CD4-positive, alpha-beta T cell treated with Interleukin-17A for 4 hours (primary cell): Measurements from ENCODE around the gene CACNG6.
"Not testable (repeated sequence)": the region's sequence is repeated elsewhere in the genome, so short reads cannot be mapped to it uniquely, and the experiment has no call there.

ENCODE experiments used
- DNase-seq: peaks from one replicate; pipeline ENCODE4 v3.0.0-alpha.2; 2020; ENCODE audit warnings: mixed read lengths

The CACNG6 gene, protein sequence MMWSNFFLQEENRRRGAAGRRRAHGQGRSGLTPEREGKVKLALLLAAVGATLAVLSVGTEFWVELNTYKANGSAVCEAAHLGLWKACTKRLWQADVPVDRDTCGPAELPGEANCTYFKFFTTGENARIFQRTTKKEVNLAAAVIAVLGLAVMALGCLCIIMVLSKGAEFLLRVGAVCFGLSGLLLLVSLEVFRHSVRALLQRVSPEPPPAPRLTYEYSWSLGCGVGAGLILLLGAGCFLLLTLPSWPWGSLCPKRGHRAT

DNA sequence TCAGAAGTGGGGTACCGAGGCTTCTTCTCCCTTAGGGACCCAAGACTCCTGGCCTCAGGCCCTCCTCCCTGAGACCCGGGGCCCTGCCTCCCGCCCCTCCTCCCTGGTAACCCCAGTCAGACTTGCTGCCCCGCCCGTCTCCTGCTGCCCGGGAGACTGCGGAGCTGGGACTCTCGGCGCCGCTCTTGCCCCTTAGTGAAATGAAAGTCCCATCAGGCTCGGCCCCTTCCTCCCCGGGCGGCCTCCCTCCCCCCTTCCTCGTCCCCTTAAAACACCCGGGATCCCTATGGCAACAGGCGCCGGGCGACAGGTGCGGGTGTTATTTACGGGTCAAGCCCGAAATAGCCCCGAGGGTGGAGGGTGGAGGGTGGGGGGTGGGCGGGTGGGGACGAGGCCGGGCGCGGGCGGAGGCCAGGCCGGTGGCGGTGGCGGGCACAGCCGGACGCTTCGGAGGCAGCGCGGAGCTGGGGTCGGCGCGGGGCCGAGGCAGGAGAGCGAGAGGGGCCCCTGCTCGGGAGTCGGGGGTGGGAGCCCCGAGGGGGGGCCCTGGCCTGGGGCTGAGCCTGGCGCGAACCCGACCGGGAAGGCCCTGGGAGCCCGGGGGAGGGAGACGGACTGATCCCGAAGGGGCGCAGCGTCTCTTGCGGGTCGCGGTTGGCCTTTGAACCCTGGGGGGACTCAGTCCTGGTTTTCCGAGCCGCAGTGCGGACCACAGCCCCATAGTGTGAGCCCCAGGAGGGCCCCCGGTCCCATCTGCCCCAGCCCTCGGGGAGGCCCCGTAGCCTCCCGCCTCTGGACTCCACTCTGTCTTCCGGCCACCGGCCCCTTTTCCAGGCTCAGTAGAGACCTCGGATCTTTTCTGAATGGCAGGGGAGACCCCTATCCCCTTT, at the start of gene CACNG6:
Gene CACNG6 (plus strand): TSS at position 414 of the 890 bp plus-strand sequence. CDS start 1,241 bp downstream, outside the sequence.
- DNase-seq = no peak

GRCh38 chr19:53942001-53942786, 49.2 kb upstream of the CACNG6 start:
- DNase-seq = no peak

GRCh38 chr19:53944416-53944815, 47.0 kb upstream of the CACNG6 start:
- no peak for DNase-seq

- no peak for DNase-seq
Measured at GRCh38 chr19:53944933-53945332, 46.5 kb upstream of the CACNG6 start.

DNA sequence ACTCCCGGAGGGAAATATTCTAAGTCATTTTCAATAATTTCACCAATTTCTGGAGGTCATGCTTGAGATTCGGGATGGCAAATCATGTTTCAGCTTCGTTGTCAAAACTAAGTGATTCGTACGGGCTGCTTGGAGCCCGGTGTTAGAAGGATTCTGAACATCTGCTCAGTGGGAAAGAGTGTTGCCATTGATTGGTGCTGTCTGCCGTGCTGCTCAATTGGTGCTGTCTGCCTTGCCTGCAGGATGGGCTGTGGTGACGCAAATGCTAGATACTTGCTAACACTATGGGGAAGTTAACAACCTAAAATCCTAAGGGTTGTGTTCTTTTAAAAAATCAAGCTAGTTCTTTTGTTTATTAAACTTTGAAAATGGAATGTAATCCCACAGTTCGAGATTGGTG, 46.0 kb upstream of the CACNG6 start:
- DNase-seq = no peak

DNA sequence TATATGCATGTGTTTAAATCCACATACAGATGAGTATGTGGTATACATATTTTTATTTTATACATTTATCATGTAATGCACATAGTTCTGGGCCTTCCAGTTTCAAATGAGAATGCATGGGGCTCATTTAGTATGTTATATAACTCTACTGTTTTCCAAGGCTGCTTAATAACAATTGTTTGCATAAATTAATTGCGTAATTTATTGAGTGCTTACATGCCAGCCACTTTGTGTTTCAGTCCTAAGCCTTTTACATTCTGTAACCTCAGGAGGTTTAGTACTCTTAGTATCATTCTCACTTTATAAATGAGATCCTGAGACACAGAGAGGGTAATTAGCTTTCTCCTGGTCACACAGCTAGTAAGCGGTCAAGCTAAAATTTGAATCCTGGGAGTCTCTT, 45.4 kb upstream of the CACNG6 start:
- no peak for DNase-seq

GRCh38 chr19:53947624-53948023, 43.8 kb upstream of the CACNG6 start:
- no peak for DNase-seq

DNA sequence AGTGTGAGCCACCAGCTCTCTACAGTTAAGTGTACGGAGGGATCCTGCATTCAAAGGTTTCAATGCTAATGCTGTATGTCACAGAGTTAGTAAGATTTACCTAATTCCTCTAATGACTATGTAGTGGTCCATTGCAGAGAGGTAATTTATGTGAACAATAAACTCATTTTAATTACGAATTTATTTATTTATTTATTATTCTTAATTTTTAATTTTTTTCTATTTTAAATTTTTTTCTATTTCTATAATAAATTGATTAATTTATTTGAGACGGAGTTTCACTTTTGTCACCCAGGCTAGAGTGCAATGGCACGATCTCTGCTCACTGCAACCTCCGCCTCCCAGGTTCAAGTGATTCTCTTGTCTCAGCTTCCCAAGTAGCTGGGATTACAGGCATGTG, 42.8 kb upstream of the CACNG6 start:
- DNase-seq = not testable (repeated sequence)

- DNase-seq = no peak
Measured at GRCh38 chr19:53951436-53951835, 40.0 kb upstream of the CACNG6 start.

DNA sequence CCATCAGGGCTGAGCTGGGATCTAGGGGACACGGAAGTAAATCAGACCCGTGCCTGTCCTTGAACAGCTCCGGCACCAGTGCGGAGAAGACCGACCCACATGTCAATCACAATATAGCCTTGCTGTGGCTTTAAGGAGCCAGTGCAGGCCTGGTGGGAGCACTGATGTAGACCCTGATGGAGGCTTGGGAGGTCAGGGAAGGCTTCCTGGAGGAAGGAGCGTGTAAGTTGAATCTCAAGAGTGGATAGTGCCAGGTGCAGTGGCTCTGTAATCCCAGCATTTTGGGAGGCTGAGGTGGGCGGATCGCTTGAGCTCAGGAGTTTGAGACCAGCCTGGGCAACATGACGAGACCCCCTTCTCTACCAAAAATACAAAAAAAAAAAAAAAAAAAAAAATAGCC, 39.5 kb upstream of the CACNG6 start:
- no peak for DNase-seq

- no peak for DNase-seq
Measured at GRCh38 chr19:53953383-53953782, 38.1 kb upstream of the CACNG6 start.

DNA sequence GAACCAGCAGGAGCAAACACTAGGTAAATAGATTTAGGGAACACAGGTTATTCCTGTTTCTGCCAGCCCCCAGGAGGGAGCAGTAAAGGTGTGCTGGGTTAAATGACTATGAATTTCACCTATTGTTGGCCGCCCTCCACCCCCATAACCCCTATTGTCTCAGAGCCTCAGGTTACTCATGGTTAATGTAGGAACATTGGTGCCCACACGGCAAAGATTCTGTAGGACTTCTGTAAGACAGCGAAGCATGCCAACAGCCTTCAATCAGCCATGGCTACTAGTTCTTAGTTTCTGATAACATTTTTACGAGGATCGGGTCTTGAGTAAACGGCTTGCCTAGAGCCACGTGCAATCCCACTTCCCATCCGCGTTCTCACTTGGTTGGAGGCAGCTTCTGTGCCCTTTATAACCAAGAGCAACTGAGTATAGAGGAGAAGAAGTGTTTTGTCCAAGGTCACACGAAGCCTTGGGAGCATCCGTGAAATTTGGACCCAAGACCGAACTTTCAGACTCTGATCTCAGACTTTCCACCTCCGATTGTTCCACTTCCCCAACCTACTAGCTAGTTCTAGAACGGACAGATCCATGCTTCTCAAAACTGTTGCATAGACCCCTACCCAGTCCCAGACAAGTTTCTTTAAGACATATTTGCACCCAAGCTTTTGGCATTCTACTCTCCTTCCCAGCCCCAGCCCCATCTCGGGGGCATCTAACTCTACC, 33.8 kb upstream of the CACNG6 start:
- DNase-seq = no peak

DNA sequence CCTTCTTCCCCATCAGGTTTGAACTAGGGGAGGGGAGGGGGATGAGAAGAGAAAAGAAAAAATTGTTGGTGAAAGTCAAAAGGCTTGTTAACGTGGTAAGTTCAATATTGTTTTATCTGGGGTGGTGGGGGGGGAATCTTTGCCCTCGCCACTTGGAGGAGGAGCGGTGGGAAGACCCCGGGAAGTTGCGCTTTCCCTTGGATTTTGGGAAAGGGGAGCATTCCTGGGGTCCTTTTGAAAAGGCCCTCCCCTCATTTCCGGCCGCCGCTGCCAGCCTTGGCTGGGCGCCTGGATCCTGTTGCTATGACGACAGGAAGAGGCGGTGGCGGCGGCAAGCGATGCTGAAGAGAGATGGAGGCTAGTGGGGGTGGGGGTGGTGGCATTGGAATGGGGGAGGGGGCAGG, 33.3 kb upstream of the CACNG6 start:
- DNase-seq = no peak

GRCh38 chr19:53958823-53959757, 32.3 kb upstream of the CACNG6 start:
- DNase-seq = no peak

DNA sequence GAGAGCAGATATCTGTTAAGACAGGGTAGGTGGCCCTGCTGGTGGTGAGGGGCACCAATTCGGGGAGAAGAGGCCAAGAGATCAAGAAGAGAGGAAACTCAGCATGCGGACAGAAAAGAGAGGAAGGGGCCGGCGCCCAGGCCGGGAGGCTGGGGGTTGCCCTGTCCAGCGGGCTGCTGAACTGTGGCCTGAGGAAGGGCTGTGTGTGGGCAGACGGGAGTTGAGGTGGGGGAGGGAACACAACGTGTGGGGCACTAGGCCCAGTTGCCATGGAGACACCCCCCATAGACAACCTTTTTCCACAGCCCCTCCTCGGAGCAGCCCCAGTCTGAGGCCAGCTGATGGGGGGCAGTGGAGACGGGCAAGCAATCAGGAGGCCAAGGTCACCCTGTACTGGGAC, 31.2 kb upstream of the CACNG6 start:
- DNase-seq = no peak

GRCh38 chr19:53960886-53961285, 30.6 kb upstream of the CACNG6 start:
- no peak for DNase-seq

- no peak for DNase-seq
Measured at GRCh38 chr19:53961523-53962356, 29.7 kb upstream of the CACNG6 start.

GRCh38 chr19:53962887-53963431, 28.5 kb upstream of the CACNG6 start, which contains the start of gene CACNG8:
TSS of gene CACNG8 (plus strand) at chr19:53962937.
- DNase-seq = no peak

DNA sequence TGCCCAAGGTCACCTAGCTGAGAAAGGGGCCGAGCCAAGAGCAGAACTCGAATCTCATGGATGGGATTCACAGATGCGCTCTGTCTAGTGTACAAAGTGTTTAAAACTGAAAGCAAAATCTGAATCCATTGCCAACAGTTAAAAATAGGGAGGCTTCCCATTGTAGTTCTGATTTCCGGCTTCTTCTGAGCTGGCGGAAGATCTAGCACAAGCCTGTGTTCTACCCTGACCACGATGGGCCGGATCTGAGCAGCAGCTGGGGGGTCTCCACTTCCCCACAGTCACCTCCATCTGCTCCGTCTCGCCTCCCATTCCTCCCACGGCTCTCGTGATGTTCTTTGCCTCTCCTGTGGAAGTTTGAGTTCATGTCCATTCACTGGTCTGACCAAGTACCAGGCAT, 26.3 kb upstream of the CACNG6 start:
- no peak for DNase-seq

DNA sequence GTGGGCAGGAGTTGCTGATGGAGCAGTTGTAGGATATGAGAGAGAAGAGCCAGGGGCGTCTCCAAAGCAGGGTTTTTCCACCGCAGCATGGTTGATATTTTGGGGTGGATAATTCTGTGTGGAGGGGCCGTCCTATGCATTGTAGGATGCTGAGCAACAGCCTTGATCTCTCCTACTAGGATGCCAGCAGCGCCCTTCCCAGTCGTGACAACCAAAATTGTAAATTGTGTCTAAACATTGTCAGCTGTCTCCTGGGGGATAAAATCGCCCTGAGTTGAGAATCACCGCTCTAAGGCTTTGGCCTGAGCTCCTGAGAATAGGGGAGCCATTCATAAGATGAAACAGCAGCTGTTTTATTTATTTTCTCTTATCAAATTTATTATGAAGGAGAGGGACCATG, 24.5 kb upstream of the CACNG6 start:
- no peak for DNase-seq
